Inflammatory macrophage (primary cell): Measurements from ENCODE around the gene HIRA.
"Not testable (repeated sequence)": the region's sequence is repeated elsewhere in the genome, so short reads cannot be mapped to it uniquely, and the experiment has no call there.

Experiments
- DNase-seq, 2 donors: peaks; one replicate each; pipeline ENCODE4 v3.0.0-alpha.2; 2020 to 2022

The HIRA gene

DNA sequence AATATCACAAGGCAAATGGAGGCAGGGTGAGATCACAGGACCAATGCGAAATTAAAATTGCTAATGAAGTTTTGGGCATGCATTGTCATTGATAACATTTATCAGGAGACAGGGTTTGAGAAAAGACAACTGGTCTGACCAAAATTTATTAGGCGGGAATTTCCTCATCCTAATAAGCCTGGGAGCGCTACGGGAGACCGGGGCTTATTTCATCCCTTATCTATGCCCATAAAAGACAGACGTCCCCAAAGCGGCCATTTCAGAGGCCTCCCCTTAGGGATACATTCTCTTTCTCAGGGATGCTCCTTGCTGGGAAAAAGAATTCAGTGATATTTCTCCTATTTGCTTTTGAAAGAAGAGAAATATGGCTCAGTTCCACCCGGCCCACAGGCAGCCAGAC is 111.4 kb downstream of the HIRA start:
- DNase-seq, result not testable (repeated sequence)

DNA sequence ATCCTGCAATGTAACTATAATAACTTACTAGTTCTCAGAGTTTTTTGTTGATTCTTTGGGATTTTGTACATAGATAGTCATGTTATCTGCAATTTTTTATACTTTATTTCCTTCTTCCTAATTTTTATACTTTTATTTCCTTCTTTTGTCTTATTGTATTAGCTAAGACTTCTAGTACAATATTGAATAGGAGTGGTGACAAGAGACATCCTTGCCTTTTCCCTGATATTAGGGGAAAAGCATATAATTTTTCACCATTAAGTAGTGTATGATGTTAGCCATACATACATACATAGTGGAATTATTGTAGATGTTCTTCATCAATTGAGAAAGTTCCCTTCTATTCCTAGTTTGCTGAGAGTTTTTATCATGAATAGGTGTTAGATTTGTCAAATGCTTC is 112.3 kb downstream of the HIRA start:
- no peak for DNase-seq

DNA sequence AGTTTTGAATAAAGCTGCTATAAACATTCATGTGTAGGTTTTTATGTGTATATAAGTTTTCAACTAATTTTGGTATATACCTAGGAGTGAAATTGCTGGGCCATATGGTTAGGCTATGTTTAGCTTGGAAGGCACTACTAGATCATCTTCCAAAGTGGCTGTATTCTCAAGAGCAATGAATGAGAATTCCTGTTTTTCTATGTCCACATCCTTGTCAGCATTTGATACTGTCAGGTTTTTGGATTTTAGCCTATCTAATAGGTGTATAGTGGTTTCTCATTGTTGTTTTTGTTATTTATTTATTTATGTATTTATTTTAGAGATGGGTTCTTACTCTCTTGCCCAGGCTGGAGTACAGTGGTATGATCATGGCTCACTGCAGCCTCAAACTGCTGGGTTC is 113.7 kb downstream of the HIRA start:
- DNase-seq, result no peak

DNA sequence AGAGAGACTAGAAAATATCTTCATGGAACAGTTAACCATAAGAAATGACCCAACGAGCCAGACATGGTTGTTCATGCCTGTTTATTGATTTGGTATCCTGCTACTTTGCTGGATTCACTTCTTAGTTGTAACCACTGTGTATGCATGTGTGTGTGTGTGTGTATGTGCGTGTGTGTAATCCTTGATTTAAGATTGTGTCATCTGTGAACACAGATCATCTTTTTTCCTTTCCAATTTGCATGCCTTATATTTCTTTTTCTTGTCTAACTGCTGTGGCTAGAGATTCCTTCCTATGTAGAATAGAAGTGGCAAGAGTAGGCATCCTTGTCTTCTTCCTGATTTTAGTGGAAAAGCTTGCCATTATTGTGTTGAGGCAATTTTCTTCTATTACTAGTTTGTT is 123.7 kb downstream of the HIRA start:
- no peak for DNase-seq

DNA sequence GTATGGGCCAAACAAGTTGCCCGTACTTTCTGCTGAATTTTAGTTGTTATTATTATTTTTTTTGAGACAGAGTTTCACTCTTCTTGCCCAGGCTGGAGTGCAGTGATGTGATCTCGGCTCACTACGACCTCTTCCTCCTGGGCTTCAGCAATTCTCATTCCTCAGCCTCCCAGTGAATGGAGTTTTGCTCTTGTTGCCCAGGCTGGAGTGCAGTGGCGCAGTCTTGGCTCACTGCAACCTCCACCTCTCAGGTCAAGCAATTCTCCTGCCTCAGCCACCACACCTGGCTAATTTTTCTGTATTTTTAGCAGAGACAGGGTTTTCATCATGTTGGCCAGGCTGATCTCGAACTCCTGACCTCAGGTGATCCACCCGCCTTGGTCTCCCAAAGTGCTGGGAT is 125.0 kb downstream of the HIRA start:
- not testable (repeated sequence) for DNase-seq

DNA sequence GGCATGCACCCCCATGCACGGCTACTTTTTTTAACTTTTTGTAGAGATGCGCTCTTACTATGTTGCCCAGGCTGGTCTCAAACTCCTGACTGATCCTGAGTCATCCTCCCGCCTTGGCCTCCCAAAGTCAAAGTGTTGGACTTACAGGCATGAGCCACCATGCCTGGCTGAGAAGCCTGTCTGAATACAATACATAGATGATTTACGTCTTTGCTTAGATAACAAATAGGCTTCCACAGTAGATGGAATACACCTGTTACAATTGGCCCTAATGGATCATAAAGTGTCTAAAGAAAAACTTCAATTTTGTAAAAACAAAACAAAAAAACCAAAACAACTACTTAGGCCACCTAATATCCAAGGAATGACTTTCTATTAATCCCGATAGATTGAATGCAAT is 127.0 kb downstream of the HIRA start:
- DNase-seq, result no peak

DNA sequence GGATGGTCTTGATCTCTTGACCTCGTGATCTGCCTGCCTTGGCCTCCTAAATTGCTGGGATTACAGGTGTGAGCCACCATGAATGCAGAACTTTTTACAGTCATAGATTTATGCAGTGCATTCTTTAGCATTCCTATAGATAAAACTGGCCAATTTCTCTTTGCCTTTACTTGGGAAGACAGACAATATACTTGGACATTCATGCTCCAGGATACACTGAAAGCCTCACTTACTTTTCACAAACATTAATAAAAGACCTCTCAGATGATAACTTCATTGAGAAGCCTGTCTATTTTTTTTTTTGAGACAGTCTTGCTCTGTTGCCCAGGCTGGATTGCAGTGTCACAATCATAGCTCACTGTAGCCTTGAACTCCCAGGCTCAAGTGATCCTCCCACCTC is 127.7 kb downstream of the HIRA start:
- no peak for DNase-seq

DNA sequence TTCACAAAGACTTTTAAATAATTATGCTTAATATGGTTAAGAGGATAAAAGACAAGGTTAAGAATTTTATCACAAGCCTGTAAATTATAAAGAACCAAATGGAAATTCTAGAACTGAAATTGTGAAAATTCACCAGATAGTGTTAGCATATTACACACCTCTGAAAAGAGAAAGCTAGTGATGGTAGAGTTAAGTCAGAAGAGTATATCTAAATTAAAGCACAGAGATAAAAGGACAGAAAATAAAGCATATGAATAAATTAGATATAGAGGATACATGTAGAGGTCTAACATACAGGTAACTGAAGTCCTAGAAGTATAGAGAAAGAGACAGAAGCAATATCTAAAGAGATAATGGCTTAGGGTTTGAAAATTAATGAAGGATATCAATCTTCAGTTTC is 135.8 kb downstream of the HIRA start:
- DNase-seq, result no peak

DNA sequence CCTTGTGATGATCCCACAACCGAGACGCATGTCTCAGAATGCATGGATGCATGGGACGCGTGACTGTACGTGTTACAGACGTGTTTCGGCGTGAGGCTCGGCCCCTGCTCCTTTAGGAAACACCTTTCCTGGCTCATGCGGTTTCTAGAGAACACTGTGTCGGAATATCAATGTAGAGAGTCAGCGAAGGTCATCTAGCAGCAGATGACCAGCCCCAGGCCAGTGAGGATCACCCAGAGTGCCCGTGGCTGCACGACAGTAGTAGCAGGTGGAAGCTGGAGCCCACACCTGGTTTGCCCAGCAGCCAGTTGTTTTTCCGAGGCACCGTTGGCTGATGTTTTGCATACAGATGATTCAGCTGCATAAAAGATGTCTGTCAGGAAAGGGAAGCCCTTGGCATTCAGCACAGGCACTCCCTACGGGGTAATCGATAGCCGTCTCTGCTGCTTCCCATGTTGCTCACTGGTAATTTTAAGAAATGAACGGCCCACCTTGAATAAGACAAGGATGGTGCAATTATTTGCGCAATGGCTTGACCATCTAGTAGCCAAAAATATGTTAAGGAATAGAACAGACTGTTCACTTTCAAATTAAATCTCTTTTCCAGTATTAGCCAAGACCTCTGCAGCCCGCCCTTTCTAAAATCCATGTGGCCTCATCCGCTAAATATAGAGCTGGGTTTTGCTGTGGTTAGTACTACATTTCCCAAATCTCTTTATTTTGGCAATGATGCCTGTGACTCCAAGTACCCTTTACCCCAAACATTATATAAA is 138.9 kb downstream of the HIRA start:
- DNase-seq, result no peak

DNA sequence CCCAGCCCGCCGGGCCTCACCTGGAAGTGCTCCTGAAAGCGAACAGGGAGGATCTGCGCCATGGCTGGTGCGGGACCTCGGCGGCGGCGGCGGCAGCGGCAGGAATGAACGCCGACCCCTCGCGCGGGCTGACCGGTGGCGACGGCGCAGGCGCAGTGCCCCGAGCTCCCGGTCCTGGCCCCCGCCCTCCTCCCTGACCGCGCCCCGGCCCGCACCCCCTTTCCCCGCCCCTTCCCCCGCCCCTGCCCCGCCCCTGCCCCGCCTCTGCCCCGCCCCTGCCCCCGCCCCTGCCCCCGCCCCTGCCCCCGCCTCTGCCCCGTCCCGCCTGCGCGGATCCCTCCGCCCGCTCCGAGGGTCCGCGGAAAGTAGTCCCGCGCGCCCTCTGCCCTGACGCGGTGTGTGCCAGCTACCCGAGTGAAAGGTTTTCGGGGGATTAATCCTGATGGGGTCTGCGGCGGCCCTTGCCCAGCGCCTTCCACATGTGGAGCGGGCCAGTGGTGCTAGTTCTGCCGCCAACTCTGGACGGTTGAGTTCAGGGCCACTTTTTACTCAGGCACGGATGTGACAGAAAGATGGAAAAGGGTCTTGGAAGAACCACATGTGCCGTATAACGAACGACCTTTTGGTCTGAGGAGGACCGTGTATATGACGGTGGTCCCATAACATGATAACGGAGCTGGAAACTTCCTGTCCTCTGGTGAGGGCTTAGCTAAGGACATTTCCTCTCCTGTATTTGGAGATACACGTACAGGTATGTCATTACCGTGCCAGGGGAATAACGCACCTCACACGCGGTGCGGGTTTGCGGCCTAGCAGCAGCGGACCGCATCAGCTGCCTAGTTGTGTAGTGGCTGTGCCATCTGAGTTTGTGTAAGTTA is 139.7 kb downstream of the HIRA start, which contains the start of gene CLTCL1:
TSS of gene CLTCL1 (minus strand) at position 140 of the 878 bp plus-strand sequence. CDS start at position 62, 78 bp downstream.
- DNase-seq, result peak; percentile 49 to 66

DNA sequence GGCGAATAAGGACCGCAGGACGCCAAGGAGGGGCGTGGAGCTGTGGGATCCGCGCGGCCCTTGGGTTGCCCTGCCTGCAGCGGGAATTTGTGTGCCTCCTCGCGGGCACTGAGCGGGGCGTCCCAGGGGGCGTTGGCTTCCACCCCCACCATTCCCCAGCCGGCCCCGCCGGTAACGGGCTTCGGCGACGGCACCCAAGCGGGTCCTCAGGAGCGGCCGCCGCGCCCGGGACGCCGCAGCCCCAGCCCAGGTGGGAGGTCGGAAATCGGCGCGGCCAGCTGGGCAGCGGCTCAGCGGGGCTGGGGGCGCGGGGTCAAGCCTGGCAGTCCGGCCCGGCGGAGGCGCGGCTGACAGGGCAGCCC is 140.3 kb downstream of the HIRA start:
- no peak for DNase-seq

DNA sequence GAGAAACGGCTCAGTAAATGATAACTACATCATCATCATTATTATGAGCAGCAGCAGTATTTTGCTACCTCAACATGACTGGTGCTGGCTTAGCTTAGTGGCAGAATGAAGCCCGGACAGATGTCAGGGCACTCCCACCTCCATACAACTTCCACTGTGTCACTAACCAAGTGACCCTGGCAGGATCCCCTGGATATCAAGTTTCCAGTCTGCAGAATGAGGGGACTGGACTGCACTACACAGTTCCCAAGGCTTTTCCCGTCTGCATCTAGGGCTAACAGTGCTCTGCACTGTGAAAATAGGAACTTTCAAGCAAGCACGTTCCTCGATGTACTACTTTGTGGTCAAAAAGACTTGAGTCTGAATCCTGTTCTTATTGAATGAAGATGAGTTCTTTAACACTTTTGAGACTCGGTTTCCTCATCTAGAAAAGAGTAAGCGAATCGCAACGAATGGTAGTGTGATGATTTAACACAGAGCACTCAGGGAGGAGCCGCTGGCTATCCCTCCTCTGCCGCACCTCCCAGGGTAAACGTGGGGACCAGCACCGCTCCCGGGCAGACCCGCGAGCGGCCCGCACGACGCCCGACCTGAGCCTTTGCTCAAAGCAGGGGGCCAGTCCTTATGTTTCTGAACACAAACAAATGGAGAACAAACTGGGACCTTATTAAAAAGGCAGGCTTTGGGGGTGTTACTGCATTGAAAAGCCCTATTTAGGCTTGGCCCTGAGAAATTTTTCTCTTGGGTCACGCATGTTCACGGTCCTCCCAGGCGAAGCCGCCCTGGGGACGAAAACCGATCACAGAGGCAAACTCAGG is 140.9 kb downstream of the HIRA start:
- DNase-seq, result no peak

DNA sequence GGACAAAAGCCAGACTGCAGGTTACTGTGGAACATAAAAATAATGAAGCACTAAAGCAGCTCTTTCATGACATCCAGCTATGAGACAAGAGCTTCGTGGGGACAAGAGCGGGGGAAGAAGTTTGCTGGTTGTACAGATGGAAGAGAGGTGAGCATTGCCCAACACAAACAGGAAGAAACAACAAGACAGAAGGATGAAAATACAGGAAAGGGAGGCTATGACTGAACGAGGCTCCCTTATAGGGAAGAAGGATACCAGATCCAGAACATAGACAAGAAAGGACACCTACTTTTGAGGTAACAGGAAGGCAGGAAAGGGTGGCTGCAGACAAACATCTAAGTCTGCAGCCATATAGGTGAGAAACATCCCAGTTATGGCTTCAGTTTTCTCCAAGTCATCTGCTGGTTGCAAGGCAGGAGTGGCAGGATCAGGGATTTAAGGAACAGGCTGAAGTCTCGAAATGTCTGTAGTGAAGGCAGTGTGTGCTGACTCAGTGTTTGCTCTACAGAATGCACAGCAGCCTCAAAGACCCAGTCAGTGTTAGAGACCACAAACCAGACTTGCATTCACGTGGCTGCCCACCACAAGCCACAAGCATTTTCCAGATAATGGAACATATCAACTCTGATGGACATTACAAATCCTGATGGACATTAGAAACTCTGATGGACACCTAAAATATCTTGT is 141.9 kb downstream of the HIRA start:
- DNase-seq, result no peak

DNA sequence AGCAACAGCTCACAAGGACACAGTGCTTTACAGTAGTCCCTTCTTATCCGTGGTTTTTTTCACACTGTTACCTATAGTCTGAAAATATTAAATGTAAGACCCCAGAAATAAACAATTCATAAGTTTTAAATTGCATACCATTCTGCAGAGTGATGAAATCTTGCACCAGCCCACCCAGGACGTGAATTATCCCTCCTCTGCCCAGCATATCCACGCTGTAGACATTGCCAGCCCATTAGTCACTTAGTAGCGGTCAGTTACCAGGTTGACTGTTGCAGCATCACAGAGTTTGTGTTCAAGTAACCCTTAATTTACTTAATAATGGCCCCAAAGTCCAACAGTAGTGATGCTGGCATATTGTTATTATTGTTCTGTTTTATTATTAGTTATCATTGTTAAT is 143.6 kb downstream of the HIRA start:
- no peak for DNase-seq

DNA sequence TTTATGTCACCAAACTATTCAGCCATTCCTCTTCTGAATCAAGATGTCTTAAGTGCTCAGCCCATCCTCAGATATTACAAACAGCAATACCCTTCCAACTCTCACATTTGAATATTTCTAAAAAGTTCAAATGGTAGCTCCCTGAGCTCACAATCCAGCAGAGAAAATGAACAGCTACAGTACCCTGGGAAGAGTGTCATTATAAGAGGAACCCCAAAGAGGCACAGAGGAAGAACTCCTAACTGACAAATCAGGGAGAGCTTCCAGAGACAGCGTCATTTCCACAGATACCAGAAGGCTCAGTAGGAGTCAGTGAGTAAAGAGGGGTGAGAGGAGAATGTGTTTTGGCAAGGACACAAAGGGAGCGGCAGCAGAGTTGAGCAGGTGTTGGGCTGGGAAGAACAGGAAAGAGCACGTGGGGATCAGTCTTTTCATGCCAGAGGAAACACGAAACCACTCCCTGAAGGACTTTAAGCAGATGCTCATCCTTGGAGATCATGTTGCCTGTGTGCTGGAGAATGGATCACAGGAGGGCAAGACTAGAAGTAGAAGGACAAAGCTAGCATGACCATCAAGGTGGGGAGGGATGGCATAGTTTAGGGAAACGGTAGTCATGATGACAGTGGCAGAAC is 144.3 kb downstream of the HIRA start:
- no peak for DNase-seq

DNA sequence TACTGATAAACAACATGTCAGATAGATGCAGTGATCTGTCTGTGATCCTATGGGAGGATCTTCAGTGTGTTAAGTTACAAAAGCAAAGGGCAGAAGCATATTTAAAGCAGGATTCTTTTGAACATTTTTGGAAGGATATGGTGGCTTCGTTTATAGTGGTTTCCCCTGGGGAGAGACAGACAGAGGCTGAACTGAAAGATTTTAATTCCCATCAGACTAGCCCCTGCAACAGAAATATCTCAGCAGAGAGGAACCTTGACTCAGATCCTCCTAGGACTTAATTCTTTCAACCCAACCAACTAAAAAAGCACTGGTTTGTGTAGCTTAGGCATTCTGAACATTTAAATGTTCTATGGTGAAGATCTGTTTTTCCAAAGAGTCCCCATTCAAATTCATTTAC is 145.7 kb downstream of the HIRA start:
- no peak for DNase-seq
